Neural cell (in vitro differentiated cells): ENCODE measurements around the gene NRN1L.

Source experiments
- CTCF ChIP-seq: fragments of 450-650 bp; IDR thresholded peaks from 2 replicates; pipeline ENCODE4 v1.5.1; 2014; ENCODE audit warnings: antibody characterized with exemption, mild to moderate bottlenecking, moderate library complexity; ENCODE audit not compliant: poor library complexity, severe bottlenecking
- EP300 ChIP-seq: fragments of 450-650 bp; conservative IDR thresholded peaks from 2 replicates; pipeline ENCODE4 v1.6.1; 2014; ENCODE audit warnings: antibody characterized with exemption, mild to moderate bottlenecking, moderate library complexity; ENCODE audit not compliant: poor library complexity, severe bottlenecking
- EZH2 ChIP-seq: fragments of 200-600, 300-800 bp; shearing (Covaris generic), sonication (generic); IDR thresholded peaks from 2 replicates; pipeline ENCODE4 v1.6.1; 2014; ENCODE audit warnings: antibody characterized with exemption, low read length, borderline replicate concordance, mild to moderate bottlenecking; ENCODE audit not compliant: insufficient read depth, poor library complexity, severe bottlenecking
- MXI1 ChIP-seq: fragments of 450-650 bp; conservative IDR thresholded peaks from 2 replicates; pipeline ENCODE4 v1.6.1; 2014; ENCODE audit warnings: antibody characterized with exemption, mild to moderate bottlenecking; ENCODE audit not compliant: poor library complexity, severe bottlenecking
- POLR2AphosphoS5 ChIP-seq: IDR thresholded peaks from 2 replicates; pipeline ENCODE4 v1.6.1; 2012
- SMC3 ChIP-seq: fragments of 450-650 bp; conservative IDR thresholded peaks from 2 replicates; pipeline ENCODE4 v1.6.1; 2014; ENCODE audit warnings: antibody characterized with exemption, mild to moderate bottlenecking, moderate library complexity; ENCODE audit not compliant: poor library complexity
- TAF1 ChIP-seq: IDR thresholded peaks from 2 replicates; pipeline ENCODE4 v1.6.1; 2012; ENCODE audit warnings: low read depth

GRCh38 chr16:67858500-67858899 is 26.2 kb upstream of the NRN1L start:
- TF ChIP-seq POLR2AphosphoS5: no peak
- no peak for TF ChIP-seq EZH2
- no peak for TF ChIP-seq EP300
- no peak for TF ChIP-seq MXI1
- no peak for TF ChIP-seq CTCF
- TF ChIP-seq SMC3: no peak
- TF ChIP-seq TAF1: no peak
